Thyroid gland (tissue), 4 donors: ENCODE measurements around the gene SMPDL3B.

ENCODE experiments used
- CTCF ChIP-seq, 6 experiments: fragments of 200-600 bp in 3 of 6; fragments of 450-650 bp in 3 of 6; sonication (generic) in 3 of 6; IDR thresholded peaks; one replicate each; pipeline ENCODE4 v1.5.1; 2016 to 2019; ENCODE audit warnings: antibody characterized with exemption in 6 of 6, mild to moderate bottlenecking in 2 of 6, inconsistent platforms in 1 of 6, moderate library complexity in 1 of 6
- POLR2A ChIP-seq, 2 donors: fragments of 450-650 bp; IDR thresholded peaks; one replicate each; pipeline ENCODE4 v1.6.1; 2017; ENCODE audit warnings: antibody characterized with exemption in 2 of 2, mild to moderate bottlenecking in 2 of 2, moderate library complexity in 1 of 2

- TF ChIP-seq CTCF (IDR thresholded peaks at IDR 0.05) (no peak), POLR2A (IDR thresholded peaks at IDR 0.05) (no peak)
These were observed 22.4 kb upstream of the SMPDL3B start for GRCh38 chr1:27912429-27912828.
